ENCODE data around the gene FASTK. TPM values are rescaled to one million over a fixed set of nuclear protein-coding genes. Genes with fewer than 3 reads are reported as not detected.
A peak's percentile ranks its signal among the peaks of the same experiment; 100 is the strongest.

The FASTK gene
- total RNA-seq, 1 donor from 2014 or later, result 96.3 TPM

DNA sequence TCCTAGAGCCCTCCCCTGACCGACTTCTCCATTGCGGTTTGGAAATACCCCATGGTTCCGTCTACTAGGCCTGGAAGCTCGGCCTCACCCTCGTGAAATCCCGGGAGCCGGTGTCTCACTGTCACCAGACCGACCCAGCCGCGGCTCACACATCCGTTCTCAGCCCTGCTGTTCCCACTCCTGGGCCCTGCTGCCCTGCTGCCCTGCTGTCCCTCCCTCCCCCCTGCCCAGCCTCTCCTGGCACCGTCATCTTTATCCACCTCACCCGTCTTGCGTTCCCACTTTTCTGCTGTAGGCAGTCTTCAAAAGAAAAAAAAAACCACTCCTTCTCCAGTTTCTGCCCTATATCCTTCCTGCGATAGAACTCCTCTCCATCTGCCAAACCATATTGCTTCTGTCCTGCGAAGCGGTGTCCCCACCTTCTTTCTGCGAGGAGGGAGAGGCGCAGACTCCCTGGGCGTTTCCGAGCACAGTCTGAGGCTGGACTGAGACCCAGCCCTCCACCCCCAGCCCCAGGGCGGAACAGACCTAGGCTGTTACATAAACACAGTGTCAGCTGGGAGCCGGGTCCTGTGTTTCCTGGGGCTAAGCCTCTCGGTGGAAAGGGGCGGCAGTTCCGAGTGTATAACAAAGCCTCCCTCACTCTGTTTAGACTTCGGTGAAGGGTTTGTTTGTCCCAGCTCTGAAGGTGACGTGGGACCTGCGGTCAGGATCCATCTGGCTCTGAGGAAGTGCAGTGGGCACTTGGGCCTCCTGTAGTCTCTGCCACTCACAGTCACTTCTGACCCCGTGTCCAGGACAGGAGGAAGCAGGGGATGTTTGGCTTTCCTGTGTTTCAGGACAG, 8.5 kb upstream of the FASTK start:
- Mint-ChIP-seq H3K4me3 (peak overlapping the region; percentile 60), H3K27me3 (ENCODE audit: insufficient read depth) (peaks cover 20% of the 10 kb centered on the region), H3K9me3 (no peaks in the 10 kb centered on the region), H3K27ac (no peak overlapping the region), H3K4me1 (ENCODE audit: low read depth) (peaks cover 32% of the 10 kb centered on the region), H3K36me3 (ENCODE audit: low read depth) (peaks cover 5% of the 10 kb centered on the region)
- DNase-seq (ENCODE audit: low spot score), result no peak
- intact Hi-C loops (cut with micrococcal nuclease), result loop anchor here (10.0 kb wide), 2 partner anchors 1374 to 1464 kb away; a partner anchor contains a TSS

DNA sequence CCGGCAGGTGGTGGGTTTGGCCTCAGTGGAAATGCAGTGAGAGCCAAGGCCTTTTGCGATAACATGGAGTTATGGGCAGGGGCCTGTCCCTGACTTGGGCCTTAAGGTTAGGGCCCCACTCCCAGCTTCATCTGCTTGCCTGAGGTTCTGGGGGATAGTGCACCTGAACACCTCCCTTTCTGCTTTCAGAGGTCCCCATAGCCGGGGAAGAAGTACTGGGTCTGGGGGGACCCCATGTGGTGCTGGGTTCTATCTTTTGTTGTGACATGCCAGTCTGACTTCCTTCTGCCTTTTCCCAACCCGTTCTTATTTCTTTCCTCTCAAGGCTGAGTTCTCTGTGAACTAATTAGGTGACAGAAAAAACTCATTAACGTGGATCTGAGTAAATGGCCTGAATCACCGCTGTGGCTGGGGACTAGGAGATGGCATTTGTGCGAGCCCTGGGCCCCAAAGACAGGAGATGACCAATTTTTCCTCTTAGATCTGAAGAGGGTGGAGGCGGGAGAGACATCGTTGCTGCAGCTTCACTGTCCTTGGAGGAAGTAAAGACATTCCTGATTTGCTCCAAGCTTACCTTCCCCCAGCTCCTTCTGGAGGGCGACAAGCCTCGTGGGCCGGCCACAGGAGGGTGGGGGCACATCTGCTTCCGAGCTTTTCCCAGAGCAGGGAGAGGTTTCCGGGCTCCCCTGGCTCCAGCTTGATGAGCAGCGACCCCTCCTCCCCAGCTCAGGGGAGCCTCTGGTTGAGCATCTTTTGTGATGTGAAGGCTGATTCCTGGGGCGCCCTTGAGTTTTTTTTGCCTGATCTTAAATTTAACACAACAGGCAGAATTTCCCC, 7.6 kb upstream of the FASTK start:
- Mint-ChIP-seq H3K4me3 (peak overlapping the region; percentile 88), H3K27me3 (ENCODE audit: insufficient read depth) (peaks cover 20% of the 10 kb centered on the region), H3K27ac (no peak overlapping the region), H3K9me3 (no peaks in the 10 kb centered on the region), H3K36me3 (ENCODE audit: low read depth) (peaks cover 5% of the 10 kb centered on the region), H3K4me1 (ENCODE audit: low read depth) (peaks cover 35% of the 10 kb centered on the region)
- intact Hi-C loops (cut with micrococcal nuclease), result loop anchor here (10.0 kb wide), 2 partner anchors 1373 to 1463 kb away; a partner anchor contains a TSS
- no peak for DNase-seq (ENCODE audit: low spot score)

DNA sequence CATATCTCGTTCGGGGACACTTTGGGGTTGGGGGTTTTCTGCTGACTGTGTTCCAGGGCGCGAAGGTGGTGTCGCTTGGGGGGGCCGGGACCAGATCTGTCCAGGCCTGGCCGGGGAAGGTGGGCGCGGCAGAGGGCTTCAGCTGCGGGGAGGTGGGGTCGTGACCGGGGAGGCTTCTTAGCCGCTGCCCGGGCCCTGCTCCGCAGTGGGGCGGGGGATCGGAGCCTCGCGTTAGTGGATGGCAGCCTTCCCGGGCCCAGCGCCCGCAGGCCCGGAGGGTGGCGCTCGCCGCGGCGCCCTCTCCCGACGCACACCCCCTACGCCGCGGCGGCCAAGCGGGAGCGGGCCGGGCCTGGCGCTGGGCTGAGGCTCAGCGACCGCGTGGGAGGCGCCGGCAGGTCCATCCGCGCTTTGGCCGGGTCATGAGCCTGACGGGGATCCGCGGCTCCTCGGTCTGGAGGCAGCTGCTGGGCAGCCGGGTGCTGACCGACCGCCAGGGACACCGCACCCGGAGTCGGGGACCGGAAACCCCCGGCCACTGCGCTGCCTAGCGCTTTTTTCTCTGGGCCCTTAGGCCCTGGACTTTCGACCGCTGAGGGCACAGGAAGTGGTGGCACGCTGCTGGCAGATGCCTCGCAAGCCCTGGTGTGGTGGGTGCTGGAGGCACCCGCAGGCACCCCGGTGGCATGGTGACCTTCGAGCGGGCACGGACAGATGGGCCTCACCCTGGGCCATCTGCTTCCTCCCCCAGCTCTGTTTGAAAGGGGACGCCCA, 6.8 kb upstream of the FASTK start:
- Mint-ChIP-seq H3K27me3 (ENCODE audit: insufficient read depth) (peaks cover 20% of the 10 kb centered on the region), H3K36me3 (ENCODE audit: low read depth) (peaks cover 8% of the 10 kb centered on the region), H3K27ac (peak overlapping the region; percentile 84), H3K4me1 (ENCODE audit: low read depth) (peaks cover 41% of the 10 kb centered on the region), H3K4me3 (peak overlapping the region; percentile 88), H3K9me3 (no peaks in the 10 kb centered on the region)
- no peak for DNase-seq (ENCODE audit: low spot score)
- intact Hi-C loops (cut with micrococcal nuclease), result loop anchor here (1.0 to 10.0 kb wide), 4 partner anchors 24 to 1463 kb away; partner anchors contain the start of gene ABCF2

DNA sequence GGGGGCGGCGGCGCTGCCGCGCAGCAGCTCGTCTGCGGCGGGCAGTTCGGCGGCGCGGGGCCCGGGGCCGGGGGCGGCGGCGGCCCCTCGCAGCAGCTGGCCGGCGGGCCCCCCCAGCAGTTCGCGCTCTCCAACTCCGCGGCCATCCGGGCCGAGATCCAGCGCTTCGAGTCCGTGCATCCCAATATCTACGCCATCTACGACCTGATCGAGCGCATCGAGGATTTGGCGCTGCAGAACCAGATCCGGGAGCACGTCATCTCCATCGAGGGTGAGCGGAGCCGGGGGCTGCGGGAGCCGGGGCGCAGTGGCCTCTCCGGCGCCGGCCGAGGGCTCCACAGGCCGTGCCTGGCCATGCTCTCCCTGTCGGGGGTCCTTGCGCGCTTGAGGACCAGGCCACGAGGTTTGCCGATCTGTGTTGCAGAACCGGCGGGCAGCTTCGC, 6.2 kb upstream of the FASTK start:
- peak overlapping the region; percentile 74 for H3K27ac Mint-ChIP-seq
- H3K27me3 Mint-ChIP-seq (ENCODE audit: insufficient read depth), result peaks cover 20% of the 10 kb centered on the region
- H3K36me3 Mint-ChIP-seq (ENCODE audit: low read depth), result peaks cover 8% of the 10 kb centered on the region
- peaks cover 46% of the 10 kb centered on the region for H3K4me1 Mint-ChIP-seq (ENCODE audit: low read depth)
- DNase-seq (ENCODE audit: low spot score), result no peak
- H3K4me3 Mint-ChIP-seq, result peak overlapping the region; percentile 88
- intact Hi-C loops (cut with micrococcal nuclease), result loop anchor here (1.0 to 10.0 kb wide), 4 partner anchors 24 to 1462 kb away; partner anchors contain the start of gene ABCF2
- H3K9me3 Mint-ChIP-seq, result no peaks in the 10 kb centered on the region

DNA sequence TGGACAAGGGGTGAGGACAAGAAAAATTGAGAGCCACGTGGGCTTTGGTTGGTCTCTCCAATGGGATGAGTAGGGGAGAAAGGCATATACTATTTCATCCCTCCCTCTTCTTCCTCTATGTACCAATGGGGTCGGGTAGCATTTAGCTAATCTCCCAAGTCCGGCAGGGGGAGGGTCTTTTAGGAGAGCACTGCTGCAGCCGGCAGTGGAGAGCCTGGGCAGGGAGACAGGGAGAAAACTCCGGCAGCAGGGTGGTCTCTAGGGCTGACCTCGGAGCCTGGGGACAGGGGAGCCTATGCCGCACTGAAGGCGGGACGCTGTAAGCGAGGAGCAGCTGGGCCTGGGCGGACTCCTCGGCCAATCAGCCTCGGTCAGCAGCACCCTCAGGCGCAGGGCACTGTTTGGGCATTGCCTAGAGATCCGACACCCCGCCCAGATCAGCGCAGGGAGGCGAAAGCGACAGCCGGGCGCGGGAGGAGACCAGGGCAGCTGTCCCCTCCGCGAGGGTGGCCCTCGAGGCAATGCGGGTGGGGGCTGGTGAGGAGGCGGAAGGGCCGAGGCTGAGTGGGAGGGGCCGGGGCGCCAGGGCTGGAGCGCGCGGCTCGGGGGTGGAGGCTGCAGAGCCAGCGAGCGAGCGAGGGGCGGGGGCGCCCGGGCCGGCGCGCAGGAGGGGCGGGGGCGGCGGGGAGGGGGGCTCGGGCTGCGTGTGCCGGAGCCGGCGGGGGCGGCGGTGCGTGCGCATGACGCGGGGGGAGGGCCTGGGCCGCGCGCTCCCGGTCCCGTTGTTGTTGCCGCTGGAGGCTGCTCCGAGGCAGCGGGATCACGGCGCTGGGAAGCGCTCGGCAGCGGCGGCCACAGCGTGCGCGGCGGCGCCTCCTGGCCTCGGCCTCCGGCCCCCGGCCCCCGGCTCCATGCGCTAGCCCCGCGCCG, 5.3 kb upstream of the FASTK start, which contains the start of gene AGAP3:
Gene AGAP3, plus strand, starts transcription at position 785 of the 930 bp plus-strand sequence. CDS start 267 bp downstream, outside the sequence.
- intact Hi-C loops (cut with micrococcal nuclease), result loop anchor here (10.0 kb wide), 2 partner anchors 1371 to 1461 kb away; a partner anchor contains a TSS
- Mint-ChIP-seq H3K36me3 (ENCODE audit: low read depth) (peaks cover 8% of the 10 kb centered on the region), H3K27me3 (ENCODE audit: insufficient read depth) (peaks cover 20% of the 10 kb centered on the region), H3K9me3 (no peaks in the 10 kb centered on the region), H3K27ac (peak within 1 kb of the TSS; percentile 84), H3K4me3 (peak within 1 kb of the TSS; percentile 88), H3K4me1 (ENCODE audit: low read depth) (peaks cover 39% of the 10 kb centered on the region)
- peak; percentile 47 for DNase-seq (ENCODE audit: low spot score)

DNA sequence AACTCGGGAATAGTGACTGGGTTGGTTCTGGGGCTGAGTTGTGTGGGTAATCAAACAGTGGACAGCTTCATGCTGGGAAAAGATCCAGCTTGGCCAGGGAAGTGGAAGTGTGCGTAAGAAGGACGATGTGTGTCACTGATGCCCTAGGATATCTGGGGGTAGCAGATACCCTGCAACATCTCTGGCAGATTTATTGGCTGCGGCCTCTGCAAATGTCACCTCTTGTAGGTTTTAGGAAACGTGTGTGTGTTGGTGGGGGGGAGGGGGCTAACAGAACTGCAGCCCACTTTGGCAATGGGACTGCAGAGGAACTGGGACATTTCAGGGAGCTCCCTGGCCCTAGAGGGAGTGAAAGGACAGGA, 4.7 kb upstream of the FASTK start:
- intact Hi-C loops (cut with micrococcal nuclease), result loop anchor here (10.0 kb wide), 2 partner anchors 1371 to 1461 kb away; a partner anchor contains a TSS
- H3K27ac Mint-ChIP-seq, result peak overlapping the region; percentile 81
- no peak for DNase-seq (ENCODE audit: low spot score)

GRCh38 chr7:151083824-151084160, 3.2 kb upstream of the FASTK start:
- peak overlapping the region; percentile 55 for H3K27ac Mint-ChIP-seq
- intact Hi-C loops (cut with micrococcal nuclease), result loop anchor here (1.0 to 10.0 kb wide), 7 partner anchors 106 to 1459 kb away; partner anchors contain the start of genes ABCF2, ACTR3C, CHPF2 and LRRC61
- peaks cover 10% of the 10 kb centered on the region for H3K36me3 Mint-ChIP-seq (ENCODE audit: low read depth)
- H3K4me3 Mint-ChIP-seq, result peak overlapping the region; percentile 78
- H3K4me1 Mint-ChIP-seq (ENCODE audit: low read depth), result peaks cover 38% of the 10 kb centered on the region
- no peak for DNase-seq (ENCODE audit: low spot score)
- peaks cover 17% of the 10 kb centered on the region for H3K27me3 Mint-ChIP-seq (ENCODE audit: insufficient read depth)
- H3K9me3 Mint-ChIP-seq, result no peaks in the 10 kb centered on the region

More for the DNA sequence above, 4.7 kb upstream of the FASTK start:
- peaks cover 39% of the 10 kb centered on the region for H3K4me1 Mint-ChIP-seq (ENCODE audit: low read depth)
- H3K36me3 Mint-ChIP-seq (ENCODE audit: low read depth), result peaks cover 8% of the 10 kb centered on the region
- H3K9me3 Mint-ChIP-seq, result no peaks in the 10 kb centered on the region
- H3K4me3 Mint-ChIP-seq, result peak overlapping the region; percentile 87
- H3K27me3 Mint-ChIP-seq (ENCODE audit: insufficient read depth), result peaks cover 20% of the 10 kb centered on the region

GRCh38 chr7:151083071-151083823, 2.6 kb upstream of the FASTK start, which contains the start of gene TMUB1:
TMUB1 (minus strand) TSS chr7:151083493; CDS start chr7:151082563, 930 bp downstream.
- no peaks in the 10 kb centered on the region for H3K9me3 Mint-ChIP-seq
- peaks cover 11% of the 10 kb centered on the region for H3K36me3 Mint-ChIP-seq (ENCODE audit: low read depth)
- peaks cover 40% of the 10 kb centered on the region for H3K4me1 Mint-ChIP-seq (ENCODE audit: low read depth)
- peaks cover 15% of the 10 kb centered on the region for H3K27me3 Mint-ChIP-seq (ENCODE audit: insufficient read depth)
- H3K4me3 Mint-ChIP-seq, result peak within 1 kb of the TSS; percentile 95
- peak; percentile 82 for DNase-seq (ENCODE audit: low spot score)
- intact Hi-C loops (cut with micrococcal nuclease), result loop anchor here (1.0 to 10.0 kb wide), 7 partner anchors 106 to 1458 kb away; partner anchors contain the start of genes ABCF2, ACTR3C, CHPF2 and LRRC61
- peak within 1 kb of the TSS; percentile 86 for H3K27ac Mint-ChIP-seq

- H3K4me3 Mint-ChIP-seq, result peak overlapping the region; percentile 95
- peaks cover 13% of the 10 kb centered on the region for H3K36me3 Mint-ChIP-seq (ENCODE audit: low read depth)
- intact Hi-C loops (cut with micrococcal nuclease), result loop anchor here (1.0 to 10.0 kb wide), 7 partner anchors 105 to 1458 kb away; partner anchors contain the start of genes ABCF2, ACTR3C, CHPF2 and LRRC61
- H3K27me3 Mint-ChIP-seq (ENCODE audit: insufficient read depth), result peaks cover 12% of the 10 kb centered on the region
- peak overlapping the region; percentile 86 for H3K27ac Mint-ChIP-seq
- H3K4me1 Mint-ChIP-seq (ENCODE audit: low read depth), result peaks cover 45% of the 10 kb centered on the region
- no peak for DNase-seq (ENCODE audit: low spot score)
- H3K9me3 Mint-ChIP-seq, result no peaks in the 10 kb centered on the region
Observed at GRCh38 chr7:151082141-151083070, 1.8 kb upstream of the FASTK start.
